GM18498 (cell line): ENCODE measurements around the gene TRIM46.
A peak's percentile ranks its signal among the peaks of the same experiment; 100 is the strongest.

Source experiments
- ATAC-seq: cut with Tn5 transposase; IDR thresholded peaks from one replicate; pipeline ENCODE4 v1.9.1; 2021; ENCODE audit warnings: mild to moderate bottlenecking, moderate library complexity; ENCODE audit not compliant: unreplicated experiment

The TRIM46 gene

GRCh38 chr1:155171836-155172731 lies 1.6 kb upstream of the TRIM46 start:
- no peak for ATAC-seq

- peak; percentile 71 for ATAC-seq
Observed at GRCh38 chr1:155172732-155173477, 744 bp upstream of the TRIM46 start, which contains the start of gene KRTCAP2. KRTCAP2 (minus strand) TSS chr1:155173304; CDS start chr1:155173224, 80 bp downstream.

- no peak for ATAC-seq
Observed at GRCh38 chr1:155174324-155175280, 953 bp downstream of the TRIM46 start.

- ATAC-seq: no peak
Observed at GRCh38 chr1:155175281-155175926, 1.8 kb downstream of the TRIM46 start.

- ATAC-seq: no peak
Observed at GRCh38 chr1:155175927-155176371, 2.3 kb downstream of the TRIM46 start.

- ATAC-seq: no peak
Observed at GRCh38 chr1:155176544-155177071, 3.0 kb downstream of the TRIM46 start.

GRCh38 chr1:155177192-155177917 lies 3.7 kb downstream of the TRIM46 start:
- ATAC-seq: no peak

- ATAC-seq: no peak
Observed at GRCh38 chr1:155177918-155178281, 4.3 kb downstream of the TRIM46 start.

GRCh38 chr1:155178441-155179111 lies 4.9 kb downstream of the TRIM46 start:
- ATAC-seq: no peak

- no peak for ATAC-seq
Observed at GRCh38 chr1:155179112-155180031, 5.7 kb downstream of the TRIM46 start.

GRCh38 chr1:155181371-155182051 lies 7.9 kb downstream of the TRIM46 start:
- no peak for ATAC-seq

GRCh38 chr1:155182052-155182550 lies 8.5 kb downstream of the TRIM46 start:
- ATAC-seq: no peak

- no peak for ATAC-seq
Observed at GRCh38 chr1:155183775-155184221, 10.1 kb downstream of the TRIM46 start.

- no peak for ATAC-seq
Observed at GRCh38 chr1:155184351-155184811, 10.7 kb downstream of the TRIM46 start.

GRCh38 chr1:155184835-155185782 lies 11.5 kb downstream of the TRIM46 start:
- ATAC-seq: peak; percentile 87

GRCh38 chr1:155185783-155186066 lies 12.1 kb downstream of the TRIM46 start:
- no peak for ATAC-seq
